Hematopoietic multipotent progenitor cell treated with erythropoietin and hydrocortisone succinate and interleukin-3 and kit ligand, for 8 days (in vitro differentiated cells): ENCODE measurements around the gene UCP1.
"Not testable (repeated sequence)": the region's sequence is repeated elsewhere in the genome, so short reads cannot be mapped to it uniquely, and the experiment has no call there.

ENCODE experiments used
- DNase-seq: peaks from one replicate; pipeline ENCODE4 v3.0.0-alpha.2; 2015

The UCP1 gene

GRCh38 chr4:140533951-140534480 is 34.7 kb downstream of the UCP1 start:
- no peak for DNase-seq

- peak; percentile 7 for DNase-seq
Measured at GRCh38 chr4:140529434-140529833, 39.3 kb downstream of the UCP1 start.

GRCh38 chr4:140523857-140524742 is 44.7 kb downstream of the UCP1 start, which contains the start of gene ELMOD2:
TSS of gene ELMOD2 (plus strand) at chr4:140524168. CDS start at chr4:140525429, 1,261 bp downstream.
- DNase-seq, result peak; percentile 97

- no peak for DNase-seq
Measured at GRCh38 chr4:140523370-140523856, 45.3 kb downstream of the UCP1 start.

GRCh38 chr4:140515423-140515822 is 53.3 kb downstream of the UCP1 start:
- no peak for DNase-seq

- not testable (repeated sequence) for DNase-seq
Measured at GRCh38 chr4:140513765-140514164, 55.0 kb downstream of the UCP1 start.
